MM.1S (cell line): ENCODE results near the gene HNRNPDL.

Source experiments
- CTCF ChIP-seq: fragments of 300-600 bp; sonication (generic); IDR thresholded peaks from 2 replicates; pipeline ENCODE4 v1.5.1; 2016; ENCODE audit warnings: antibody characterized with exemption, low read length, mixed read lengths
- EZH2phosphoT487 ChIP-seq: fragments of 300-600 bp; sonication (generic); IDR thresholded peaks from 2 replicates; pipeline ENCODE4 v1.6.1; 2018; ENCODE audit warnings: antibody characterized with exemption, low read length

- TF ChIP-seq CTCF (no peak), EZH2phosphoT487 (no peak)
These were observed 49.3 kb upstream of the HNRNPDL start for GRCh38 chr4:82479562-82479961.
